ENCODE measurements around the gene EXOC1L.

The EXOC1L gene

DNA sequence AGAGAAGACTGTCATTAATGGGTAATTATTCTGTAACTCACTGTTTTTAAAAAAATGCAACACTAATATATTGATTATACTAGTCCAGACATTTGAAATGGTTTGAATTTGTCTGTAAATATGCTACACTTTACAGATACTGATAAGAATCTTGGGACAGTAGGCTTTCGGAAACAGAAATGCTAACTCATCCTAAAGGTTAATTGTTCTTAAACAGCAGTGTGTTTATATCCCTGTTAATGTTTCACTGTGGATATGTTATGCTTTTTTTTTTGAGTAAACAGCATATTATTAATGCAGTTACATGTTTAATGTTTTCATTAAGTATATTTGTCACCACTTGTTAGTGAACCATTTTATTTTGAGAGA, 65.2 kb downstream of the EXOC1L start:
- DNase-seq: no peak
- Histone ChIP-seq H3K27ac (no peak overlapping the region), H3K9me3 (ENCODE audit: severe bottlenecking) (no peaks in the 10 kb centered on the region), H3K27me3 (ENCODE audit: insufficient read depth, low read depth, severe bottlenecking) (no peaks in the 10 kb centered on the region), H3K36me3 (peaks cover 12% of the 10 kb centered on the region), H3K4me3 (ENCODE audit: low read depth, low read length) (no peak overlapping the region)
- TF ChIP-seq, protein P1, sequence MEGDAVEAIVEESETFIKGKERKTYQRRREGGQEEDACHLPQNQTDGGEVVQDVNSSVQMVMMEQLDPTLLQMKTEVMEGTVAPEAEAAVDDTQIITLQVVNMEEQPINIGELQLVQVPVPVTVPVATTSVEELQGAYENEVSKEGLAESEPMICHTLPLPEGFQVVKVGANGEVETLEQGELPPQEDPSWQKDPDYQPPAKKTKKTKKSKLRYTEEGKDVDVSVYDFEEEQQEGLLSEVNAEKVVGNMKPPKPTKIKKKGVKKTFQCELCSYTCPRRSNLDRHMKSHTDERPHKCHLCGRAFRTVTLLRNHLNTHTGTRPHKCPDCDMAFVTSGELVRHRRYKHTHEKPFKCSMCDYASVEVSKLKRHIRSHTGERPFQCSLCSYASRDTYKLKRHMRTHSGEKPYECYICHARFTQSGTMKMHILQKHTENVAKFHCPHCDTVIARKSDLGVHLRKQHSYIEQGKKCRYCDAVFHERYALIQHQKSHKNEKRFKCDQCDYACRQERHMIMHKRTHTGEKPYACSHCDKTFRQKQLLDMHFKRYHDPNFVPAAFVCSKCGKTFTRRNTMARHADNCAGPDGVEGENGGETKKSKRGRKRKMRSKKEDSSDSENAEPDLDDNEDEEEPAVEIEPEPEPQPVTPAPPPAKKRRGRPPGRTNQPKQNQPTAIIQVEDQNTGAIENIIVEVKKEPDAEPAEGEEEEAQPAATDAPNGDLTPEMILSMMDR (IDR thresholded peaks at IDR 0.05; ENCODE audit: low read depth, low read length): no peak

All from WERI-Rb-1 (cell line).